Aorta (tissue), 5 donors: ENCODE data around the gene RASSF5. TPM values are rescaled to one million over a fixed set of nuclear protein-coding genes. Genes with fewer than 3 reads are reported as not detected.
"Not testable (repeated sequence)": the region's sequence is repeated elsewhere in the genome, so short reads cannot be mapped to it uniquely, and the experiment has no call there.

Experiments
- ATAC-seq: fragments of 200-7000 bp; cut with Tn5 transposase; one replicate; pipeline ENCODE4 v1.9.1; 2022; ENCODE audit warnings: moderate library complexity; ENCODE audit not compliant: low FRiP score
- DNase-seq, 2 donors: peaks; one replicate each; pipeline ENCODE4 v3.0.0-alpha.2; 2020
- H3K27ac ChIP-seq, 2 donors: one replicate each; pipeline ENCODE4 v1.5.1; 2013; ENCODE audit warnings: low read length in 2 of 2, mild to moderate bottlenecking in 2 of 2, moderate library complexity in 2 of 2, control low read depth in 1 of 2, inconsistent platforms in 1 of 2, low read depth in 1 of 2
- H3K27me3 ChIP-seq, 2 donors: one replicate each; pipeline ENCODE4 v1.6.1; 2013; ENCODE audit warnings: control low read depth in 1 of 2, low read length in 1 of 2, mild to moderate bottlenecking in 1 of 2, moderate library complexity in 1 of 2; ENCODE audit not compliant: insufficient read depth in 2 of 2, control insufficient read depth in 1 of 2
- H3K36me3 ChIP-seq, 2 donors: one replicate each; pipeline ENCODE4 v1.6.1; 2013; ENCODE audit warnings: control low read depth in 1 of 2, low read length in 1 of 2, mild to moderate bottlenecking in 1 of 2; ENCODE audit not compliant: insufficient read depth in 2 of 2, control insufficient read depth in 1 of 2
- H3K4me1 ChIP-seq, 2 donors: one replicate each; pipeline ENCODE4 v1.6.1; 2013; ENCODE audit warnings: low read length in 2 of 2, control low read depth in 1 of 2, mild to moderate bottlenecking in 1 of 2, moderate library complexity in 1 of 2; ENCODE audit not compliant: insufficient read depth in 2 of 2, control insufficient read depth in 1 of 2
- H3K4me3 ChIP-seq, 2 donors: one replicate each; pipeline ENCODE4 v1.5.1; 2013; ENCODE audit warnings: low read length in 2 of 2, control low read depth in 1 of 2, mild to moderate bottlenecking in 1 of 2
- H3K9me3 ChIP-seq: one replicate; pipeline ENCODE4 v1.6.1; 2013; ENCODE audit warnings: mild to moderate bottlenecking, low read length; ENCODE audit not compliant: control insufficient read depth
- whole genome bisulfite sequencing, 2 donors: extraction: QIAGEN DNeasy Blood & Tissue Kit; methylation state at CpG; one replicate each; pipeline ENCODE4 v1.1.7; 2013; 5-methylcytosine and 5-hydroxymethylcytosine counted together
- intact Hi-C, 2 donors: fragments of 100-400 bp; cut with DNase I; formaldehyde crosslinking; loops; one replicate each; pipeline versions ENCODE4 v1.14.2 to v1.15.0; 2022
- polyA plus RNA-seq, 2 donors: library from polyadenylated mRNA; stranded (reverse); fragments of 200-250 nt; gene quantifications; one replicate each; pipeline ENCODE4 v1.2.3, GENCODE V29; 2013
- total RNA-seq, 2 donors: library from RNA; stranded (reverse); fragmentation: NEBNext Ultra II Directional; extraction: Animal tissue kit (Norgen Biotek cat#: 25700); gene quantifications; one replicate each; pipeline ENCODE4 v1.2.1, GENCODE V29; 2021
- donor health status: healthy with polysubstance abuse.
- donor health status: Bipolar disorder and iron deficiency.
- donor health status: DM: no; HTN: no; CAD: no.
- donor health status: DM: no; HTN: no; CAD: no.
- donor health status: DM: yes; HTN: yes; CAD: no.

RASSF5 gene
- total and polyA plus RNA-seq, 4 donors: 2.1 to 18.2 (median 9.9) TPM

- intact Hi-C loops: loop anchor here in 1 of 2 donors (5.0 kb wide), 1 partner anchor 305 kb away; no protein-coding TSS in a partner anchor
- no peaks in the 10 kb centered on the region for H3K4me1 ChIP-seq
- DNase-seq: no peak
- peaks cover 0 to 6% of the 10 kb centered on the region in 2 donors for H3K36me3 ChIP-seq
- no peaks in the 10 kb centered on the region for H3K27me3 ChIP-seq
- no peak overlapping the region for H3K27ac ChIP-seq
- no peak overlapping the region for H3K4me3 ChIP-seq
- no peak for ATAC-seq
- WGBS, 2 donors: 55 to 61% methylated on average over 3 of the region's 3 CpGs
- no peaks in the 10 kb centered on the region for H3K9me3 ChIP-seq
Measured at GRCh38 chr1:206606867-206607266, 99.5 kb downstream of the RASSF5 start.

DNA sequence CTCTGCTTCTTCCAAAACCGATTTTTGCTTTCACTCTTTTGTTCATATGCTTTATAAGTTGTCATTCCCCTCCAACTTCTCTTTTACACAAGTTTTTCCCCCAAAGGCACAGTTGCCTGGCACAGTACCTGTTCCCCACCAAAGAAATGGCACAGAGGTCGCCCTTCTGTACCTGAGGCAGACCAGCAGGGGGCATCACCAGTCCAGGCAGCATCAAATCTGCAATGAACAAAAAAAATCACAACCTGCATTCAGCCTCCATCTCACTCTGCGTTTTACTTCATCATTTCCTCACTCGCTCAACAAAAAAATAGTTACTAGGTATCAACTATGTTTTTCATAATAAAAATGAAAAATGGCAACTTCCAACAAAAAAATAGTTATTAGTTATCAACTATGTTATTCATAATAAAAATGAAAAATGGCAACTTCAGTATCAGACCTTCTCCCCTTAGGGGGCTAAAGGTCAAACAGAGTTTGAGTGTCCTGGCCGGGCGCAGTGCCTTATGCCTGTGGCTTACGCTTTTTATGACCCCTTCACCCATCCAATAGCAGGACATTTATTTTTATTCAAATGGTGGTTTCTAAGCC is 100.9 kb downstream of the RASSF5 start:
- intact Hi-C loops: loop anchor here in 1 of 2 donors (5.0 kb wide), 1 partner anchor 304 kb away; no protein-coding TSS in a partner anchor
- H3K27me3 ChIP-seq: no peaks in the 10 kb centered on the region
- DNase-seq (no peak), ATAC-seq (no peak)
- no peak overlapping the region for H3K27ac ChIP-seq
- no peaks in the 10 kb centered on the region for H3K4me1 ChIP-seq
- H3K36me3 ChIP-seq: peaks cover 0 to 3% of the 10 kb centered on the region in 2 donors
- 70 to 72% methylated on average over 7 of the region's 7 CpGs for WGBS, 2 donors
- H3K4me3 ChIP-seq: no peak overlapping the region
- no peaks in the 10 kb centered on the region for H3K9me3 ChIP-seq

DNA sequence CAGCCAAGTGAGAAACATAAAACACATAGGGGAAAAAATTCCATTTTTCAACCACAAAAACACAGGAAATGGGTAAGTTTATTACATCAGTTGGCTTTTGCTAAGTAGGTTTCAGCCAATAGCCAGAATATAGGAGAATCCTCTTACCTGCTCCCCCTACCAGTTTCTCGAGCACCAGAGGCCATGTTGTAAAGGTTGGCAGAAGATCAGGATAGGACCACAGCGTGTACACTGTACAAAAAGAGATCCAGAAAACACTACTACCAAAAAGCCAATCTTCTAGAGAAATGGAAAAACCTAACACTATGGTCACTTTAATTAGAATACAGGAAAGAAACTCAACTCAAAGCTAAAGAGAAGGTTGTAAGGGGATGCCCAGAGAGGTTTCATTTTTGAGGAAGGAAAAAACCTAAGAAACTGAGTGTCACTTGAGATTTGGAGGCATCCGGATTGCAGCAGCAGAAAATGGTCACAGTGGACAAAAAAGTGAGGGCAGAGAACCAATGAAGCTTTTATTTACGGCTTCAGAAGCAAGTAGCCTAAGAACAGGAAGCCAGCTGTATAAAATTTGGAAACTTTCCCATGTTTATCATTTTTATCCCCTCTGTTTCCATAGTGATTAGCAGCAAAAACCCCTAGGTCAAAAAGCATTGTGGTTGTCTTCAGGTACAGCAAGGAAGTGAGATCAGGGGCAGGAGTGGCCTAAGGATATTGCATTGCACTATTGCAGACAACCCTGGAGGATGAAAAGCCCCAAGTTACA is 102.1 kb downstream of the RASSF5 start:
- 66 to 71% methylated on average over 4 of the region's 4 CpGs for WGBS, 2 donors
- ATAC-seq (no peak), DNase-seq (no peak)
- Histone ChIP-seq H3K27ac (no peak overlapping the region), H3K4me1 (no peaks in the 10 kb centered on the region), H3K36me3 (peaks cover 0 to 1% of the 10 kb centered on the region in 2 donors), H3K4me3 (no peak overlapping the region), H3K27me3 (no peaks in the 10 kb centered on the region), H3K9me3 (no peaks in the 10 kb centered on the region)
- intact Hi-C loops: loop anchor here in 1 of 2 donors (5.0 kb wide), 1 partner anchor 303 kb away; no protein-coding TSS in a partner anchor

DNA sequence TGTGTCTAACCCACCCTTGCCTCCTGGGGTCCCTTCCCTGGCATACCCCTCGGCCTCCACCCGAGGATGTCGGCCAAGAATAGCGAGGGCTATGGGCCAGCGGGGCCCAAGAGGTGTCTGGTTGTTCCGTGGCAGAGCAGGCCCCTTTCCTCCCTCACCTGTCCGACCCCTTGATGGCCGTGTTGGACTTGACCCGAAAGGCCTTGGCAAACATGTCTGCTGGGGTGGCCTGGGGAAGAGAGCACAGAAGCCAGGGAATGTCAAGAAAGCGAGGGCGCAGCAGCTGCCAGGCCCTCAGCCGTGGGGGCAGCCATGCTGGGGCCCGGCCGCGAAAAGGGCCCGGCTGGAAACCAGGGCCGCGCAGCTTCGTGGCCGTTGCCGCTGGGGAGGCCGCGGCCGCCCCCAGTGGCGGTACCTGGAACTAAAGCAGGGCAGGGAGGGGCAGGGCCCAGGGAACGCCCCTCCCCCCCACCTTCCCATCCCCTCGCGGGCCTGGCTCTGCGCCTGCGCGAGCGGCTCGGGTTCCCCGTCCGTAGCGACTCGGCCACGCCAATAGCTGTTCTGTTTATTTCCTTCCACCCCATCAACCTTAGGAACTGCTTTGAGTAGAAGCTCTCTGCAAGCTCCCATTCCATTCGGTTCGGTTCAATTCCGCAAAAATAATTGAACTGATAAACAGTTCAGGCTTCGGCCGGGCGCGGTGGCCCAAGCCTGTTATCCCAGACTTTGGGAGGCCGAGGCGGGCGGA is 105.0 kb downstream of the RASSF5 start, which contains the start of gene EIF2D:
TSS of gene EIF2D (minus strand) at position 337 of the 748 bp plus-strand sequence. CDS start at position 214, 123 bp downstream.
- Histone ChIP-seq H3K27me3 (no peaks in the 10 kb centered on the region), H3K4me3 (peak within 1 kb of the TSS; percentile 43 to 83), H3K9me3 (no peaks in the 10 kb centered on the region), H3K4me1 (no peaks in the 10 kb centered on the region), H3K36me3 (peaks cover 0 to 1% of the 10 kb centered on the region in 2 donors), H3K27ac (peak within 1 kb of the TSS in 1 of 2 donors; percentile 82)
- DNase-seq (peak; percentile 95 to 98), ATAC-seq (peak; percentile 100)
- 3 to 4% methylated on average over 43 to 48 of the region's 48 CpGs for WGBS, 2 donors
- intact Hi-C loops: loop anchor here in 1 of 2 donors (10.0 kb wide), 1 partner anchor 52 kb away; no protein-coding TSS in a partner anchor

DNA sequence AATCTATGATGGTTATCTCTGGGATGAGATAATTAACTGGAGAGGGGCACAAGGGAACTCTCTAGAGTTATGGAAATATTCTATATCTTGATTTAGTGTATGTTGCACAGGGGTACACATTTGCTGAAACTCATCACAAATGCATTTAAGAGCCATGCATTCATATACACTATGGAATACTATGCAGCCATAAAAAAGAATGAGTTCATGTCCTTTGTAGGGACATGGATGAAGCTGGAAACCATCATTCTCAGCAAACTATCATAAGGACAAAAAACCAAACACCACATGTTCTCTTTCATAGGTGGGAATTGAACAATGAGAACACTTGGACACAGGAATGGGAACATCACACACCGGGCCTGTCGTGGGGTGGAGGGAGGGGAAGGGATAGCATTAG is 119.1 kb downstream of the RASSF5 start:
- H3K27me3 ChIP-seq, H3K27ac ChIP-seq, H3K36me3 ChIP-seq, intact Hi-C loops, H3K4me1 ChIP-seq, H3K9me3 ChIP-seq, H3K4me3 ChIP-seq, ATAC-seq, DNase-seq: not testable (repeated sequence)
- WGBS, 2 donors: 92 to 96% methylated on average over 2 of the region's 2 CpGs

GRCh38 chr1:206628916-206629315 is 121.6 kb downstream of the RASSF5 start:
- DNase-seq: no peak
- Histone ChIP-seq H3K36me3 (no peaks in the 10 kb centered on the region), H3K9me3 (no peaks in the 10 kb centered on the region), H3K27ac (no peak overlapping the region), H3K4me1 (no peaks in the 10 kb centered on the region), H3K27me3 (no peaks in the 10 kb centered on the region), H3K4me3 (no peak overlapping the region)
- intact Hi-C loops: no loop called here
- 0 to 62% methylated on average over 1 of the region's 1 CpG for WGBS, 2 donors
- no peak for ATAC-seq

GRCh38 chr1:206631085-206631509 is 123.8 kb downstream of the RASSF5 start:
- Histone ChIP-seq H3K27me3 (no peaks in the 10 kb centered on the region), H3K4me3 (no peak overlapping the region), H3K36me3 (no peaks in the 10 kb centered on the region), H3K27ac (no peak overlapping the region), H3K9me3 (no peaks in the 10 kb centered on the region), H3K4me1 (peaks cover 0 to 4% of the 10 kb centered on the region in 2 donors)
- ATAC-seq (no peak), DNase-seq (peak in 1 of 2 donors; percentile 61)
- intact Hi-C loops: loop anchor here in 1 of 2 donors (5.0 kb wide), 2 partner anchors 106 to 176 kb away; no protein-coding TSS in a partner anchor
- WGBS, 2 donors: 25 to 29% methylated on average over 4 of the region's 4 CpGs

- 24 to 31% methylated on average over 9 of the region's 9 CpGs for WGBS, 2 donors
- no peaks in the 10 kb centered on the region for H3K27me3 ChIP-seq
- no peaks in the 10 kb centered on the region for H3K36me3 ChIP-seq
- DNase-seq: no peak
- peaks cover 0 to 4% of the 10 kb centered on the region in 2 donors for H3K4me1 ChIP-seq
- ATAC-seq: peak; percentile 47
- no peak overlapping the region for H3K27ac ChIP-seq
- H3K9me3 ChIP-seq: no peaks in the 10 kb centered on the region
- H3K4me3 ChIP-seq: no peak overlapping the region
- intact Hi-C loops: loop anchor here (1.0 to 5.0 kb wide), 5 partner anchors 31 to 278 kb away; no protein-coding TSS in a partner anchor
Measured at GRCh38 chr1:206633708-206634121, 126.4 kb downstream of the RASSF5 start.
